Frontal cortex (tissue), 4 donors: ENCODE results near the gene NRG3. TPM values are rescaled to one million over a fixed set of nuclear protein-coding genes. Genes with fewer than 3 reads are reported as not detected.
A peak's percentile ranks its signal among the peaks of the same experiment; 100 is the strongest.

Experiments
- DNase-seq, 2 donors: peaks; one replicate each; pipeline ENCODE4 v3.0.0; 2012; ENCODE audit warnings: low spot score in 2 of 2
- FAIRE-seq: peaks from 2 replicates; lab custom pipeline; 2012; peaks lifted over from hg19 to GRCh38; lab: Jason Lieb, UNC
- total RNA-seq: library from RNA; depleted of rRNA; stranded (reverse); fragments of >200 nt; gene quantifications from one replicate; pipeline ENCODE4 v1.2.3, GENCODE V29; 2014
- donor health status: control.
- donor health status: control.
- donor health status: control.

The NRG3 gene
- total RNA-seq, 1 donor from 2014 or later, result 12.2 TPM

GRCh38 chr10:81876253-81877077 lies 1.5 kb downstream of the NRG3 start:
- DNase-seq (peak in 1 of 2 donors; percentile 21), FAIRE-seq (no peak)

DNA sequence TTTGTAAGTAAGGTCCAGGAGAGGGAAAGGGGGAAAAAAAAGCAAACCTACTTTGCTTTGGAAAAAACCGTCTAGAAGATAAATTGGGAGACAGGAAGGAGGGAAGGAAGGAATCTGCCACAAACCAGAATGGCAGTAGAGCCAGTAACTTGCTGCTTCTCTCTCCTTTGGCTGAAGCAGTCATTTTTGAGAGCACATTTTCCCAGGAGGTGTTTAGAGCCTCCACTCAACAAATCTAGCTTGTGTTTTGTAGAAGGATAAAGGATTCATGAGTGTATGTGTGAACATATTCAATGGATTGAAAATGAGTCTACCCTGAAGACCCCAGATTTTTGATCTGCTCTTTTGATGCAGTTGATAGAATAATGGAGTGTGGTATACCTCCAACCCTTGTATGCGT lies 2.6 kb downstream of the NRG3 start:
- DNase-seq, result no peak

DNA sequence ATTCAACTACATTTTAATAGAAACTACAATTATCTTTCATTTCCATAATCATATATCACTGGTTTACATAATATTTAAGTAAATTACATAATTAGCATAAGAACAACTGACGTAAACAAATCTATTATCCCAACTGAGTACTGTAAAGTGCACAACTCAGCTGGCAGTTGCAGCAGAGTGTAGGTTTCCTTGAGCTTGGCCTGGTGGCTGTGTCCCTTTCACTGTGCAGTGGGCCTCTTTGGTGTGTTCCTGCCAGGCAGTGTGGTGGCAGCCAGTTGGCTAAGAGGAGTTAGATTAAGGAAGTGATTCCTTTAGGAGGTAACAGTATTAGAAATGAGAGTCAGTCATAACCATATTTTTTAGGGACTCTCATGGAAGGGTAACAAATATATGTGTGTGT lies 7.0 kb downstream of the NRG3 start:
- FAIRE-seq (no peak), DNase-seq (no peak)

More for the DNA sequence above, 2.6 kb downstream of the NRG3 start:
- FAIRE-seq, result no peak

GRCh38 chr10:81884856-81885255 lies 9.9 kb downstream of the NRG3 start:
- no peak for FAIRE-seq
- DNase-seq, result no peak

DNA sequence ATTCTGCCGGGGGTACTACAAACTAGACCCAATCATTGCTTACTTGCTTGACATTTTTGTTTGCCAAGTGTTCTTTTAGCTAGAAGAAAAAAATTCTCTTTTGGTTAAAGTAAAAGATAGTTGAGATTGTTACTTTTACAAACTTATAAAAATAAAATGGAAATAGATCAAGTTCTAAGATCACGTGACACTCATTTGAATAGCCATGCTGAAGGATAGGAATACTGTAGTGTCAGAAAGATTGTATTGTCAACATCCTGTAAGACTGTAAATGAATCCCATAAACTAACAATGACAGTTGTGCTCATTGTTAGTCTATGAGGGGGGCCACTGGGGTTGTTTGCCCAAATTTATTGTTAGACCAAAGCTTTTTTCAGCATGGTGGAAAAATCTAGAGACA lies 10.5 kb downstream of the NRG3 start:
- FAIRE-seq (no peak), DNase-seq (no peak)

GRCh38 chr10:81886939-81887338 lies 11.9 kb downstream of the NRG3 start:
- no peak for DNase-seq
- no peak for FAIRE-seq

GRCh38 chr10:81889181-81889769 lies 14.3 kb downstream of the NRG3 start:
- DNase-seq (no peak), FAIRE-seq (no peak)

DNA sequence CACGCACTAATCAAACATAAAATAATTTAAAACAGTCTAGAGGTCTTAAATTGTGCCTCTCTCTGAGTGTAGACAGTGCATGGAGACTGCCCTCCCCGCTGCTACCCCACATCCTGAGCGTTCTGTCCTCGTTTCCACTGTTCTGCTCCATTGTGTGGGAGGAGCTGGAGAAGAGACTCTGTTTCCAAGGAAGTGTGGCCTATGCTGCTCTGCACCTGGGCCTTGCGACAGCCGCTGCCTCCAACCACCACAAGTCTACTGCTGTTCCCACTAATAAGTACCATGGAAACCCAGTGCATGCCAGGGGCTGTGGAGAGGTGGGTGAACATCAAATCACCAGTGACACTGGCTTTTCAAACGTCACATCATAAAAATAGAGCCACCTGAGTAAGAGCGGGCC lies 19.6 kb downstream of the NRG3 start:
- DNase-seq, result no peak
- no peak for FAIRE-seq

DNA sequence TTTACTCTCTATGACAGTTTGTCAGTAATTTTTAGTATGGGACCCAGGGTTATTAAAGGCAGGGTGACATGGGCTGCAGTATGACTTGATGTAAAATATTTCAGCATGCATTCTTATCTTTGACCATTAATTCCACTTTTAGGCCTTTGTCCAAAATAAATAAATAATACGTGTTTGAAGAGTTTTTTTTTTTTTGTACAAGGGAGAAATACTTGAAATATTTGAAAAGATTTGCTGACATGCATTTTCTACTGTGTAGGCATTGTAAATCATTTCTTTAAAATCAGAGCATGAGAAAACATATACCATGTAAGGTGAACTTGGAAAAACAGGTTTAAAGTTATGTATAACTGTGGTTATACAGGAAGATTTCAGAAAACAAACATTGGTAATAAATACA lies 23.5 kb downstream of the NRG3 start:
- DNase-seq (no peak), FAIRE-seq (no peak)

DNA sequence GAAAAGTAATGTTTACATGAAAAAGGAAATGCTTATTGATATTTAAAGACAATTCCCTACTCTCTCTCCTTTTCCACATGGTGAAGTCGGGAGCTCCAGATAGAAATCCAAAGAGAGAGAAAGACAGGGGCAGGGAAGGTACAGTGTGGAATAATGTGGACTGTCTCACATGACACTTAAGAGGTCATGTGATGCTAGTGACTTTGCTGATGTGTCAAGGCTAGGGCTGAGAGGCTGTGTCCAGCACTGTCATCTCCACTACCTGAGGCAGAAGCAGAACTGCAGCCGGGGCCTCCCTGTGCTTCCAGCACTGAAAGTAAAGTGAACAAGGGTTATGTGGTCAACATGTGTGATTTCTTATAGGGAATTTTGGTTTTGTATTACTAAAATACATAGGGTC lies 26.0 kb downstream of the NRG3 start:
- FAIRE-seq (no peak), DNase-seq (no peak)

GRCh38 chr10:81903472-81903871 lies 28.5 kb downstream of the NRG3 start:
- DNase-seq (no peak), FAIRE-seq (no peak)

DNA sequence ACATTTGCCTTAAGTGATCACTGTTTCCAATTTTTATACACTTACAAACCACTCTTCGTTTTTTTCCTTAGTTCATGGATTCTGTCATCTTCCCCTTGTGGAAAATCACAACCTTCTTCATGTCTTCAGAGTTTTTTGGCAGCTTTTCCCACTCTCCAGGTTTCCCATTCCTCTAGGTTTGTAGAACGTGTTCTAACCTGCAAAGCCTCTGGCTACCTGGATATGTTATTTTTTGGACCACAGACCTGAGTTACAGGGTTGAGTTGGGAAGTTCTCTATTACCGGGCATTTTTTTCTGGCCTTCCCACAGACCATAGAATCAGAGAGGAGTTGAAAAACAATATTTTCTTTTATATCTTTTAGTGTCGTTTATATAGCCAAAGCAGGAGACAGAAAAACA lies 30.2 kb downstream of the NRG3 start:
- FAIRE-seq, result no peak
- DNase-seq, result no peak

- DNase-seq (no peak), FAIRE-seq (no peak)
These were observed 34.5 kb downstream of the NRG3 start for GRCh38 chr10:81909453-81909852.

GRCh38 chr10:81911328-81911727 lies 36.3 kb downstream of the NRG3 start:
- DNase-seq (no peak), FAIRE-seq (no peak)

DNA sequence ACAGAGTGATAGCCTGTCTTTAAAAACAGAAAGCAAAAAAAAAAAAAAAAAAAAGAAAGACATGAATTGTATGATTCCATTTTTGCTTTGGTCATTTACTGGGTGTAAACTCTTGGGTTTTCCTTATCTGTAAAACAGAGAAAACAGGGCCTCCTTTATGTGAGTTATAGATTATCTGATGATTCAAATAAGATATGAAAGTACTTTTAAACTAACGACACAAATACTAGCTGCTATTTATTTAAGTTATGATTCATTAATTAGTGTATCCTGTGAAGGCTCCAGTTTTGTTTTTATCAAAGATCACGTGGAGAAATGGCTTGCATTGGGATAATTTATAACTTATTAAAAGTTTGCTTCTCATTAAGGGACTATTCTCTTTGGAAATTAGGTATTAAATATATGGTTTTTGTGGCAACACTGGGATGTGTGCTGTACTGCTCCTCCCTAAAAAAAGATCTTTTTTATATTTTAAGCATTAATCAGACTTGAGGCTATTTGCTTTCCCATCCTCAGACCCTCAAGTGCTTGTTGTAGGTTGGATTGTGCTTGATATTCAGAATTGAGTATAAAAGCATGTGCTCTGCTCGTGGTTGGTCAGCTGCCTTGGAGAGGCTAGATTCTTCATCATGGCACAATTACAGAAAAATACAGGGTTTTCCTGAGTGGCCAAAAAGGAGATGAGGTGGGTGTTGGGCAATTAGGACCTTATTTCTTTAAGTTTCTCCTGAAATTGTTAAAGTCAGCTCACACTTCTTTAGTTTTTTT lies 39.9 kb downstream of the NRG3 start:
- FAIRE-seq, result no peak
- no peak for DNase-seq

GRCh38 chr10:81915504-81915897 lies 40.5 kb downstream of the NRG3 start:
- DNase-seq, result no peak
- no peak for FAIRE-seq

- no peak for FAIRE-seq
- DNase-seq, result no peak
These were observed 42.7 kb downstream of the NRG3 start for GRCh38 chr10:81917666-81918065.

GRCh38 chr10:81918766-81919165 lies 43.8 kb downstream of the NRG3 start:
- DNase-seq (no peak), FAIRE-seq (no peak)

GRCh38 chr10:81920213-81920829 lies 45.3 kb downstream of the NRG3 start:
- FAIRE-seq (no peak), DNase-seq (no peak)

DNA sequence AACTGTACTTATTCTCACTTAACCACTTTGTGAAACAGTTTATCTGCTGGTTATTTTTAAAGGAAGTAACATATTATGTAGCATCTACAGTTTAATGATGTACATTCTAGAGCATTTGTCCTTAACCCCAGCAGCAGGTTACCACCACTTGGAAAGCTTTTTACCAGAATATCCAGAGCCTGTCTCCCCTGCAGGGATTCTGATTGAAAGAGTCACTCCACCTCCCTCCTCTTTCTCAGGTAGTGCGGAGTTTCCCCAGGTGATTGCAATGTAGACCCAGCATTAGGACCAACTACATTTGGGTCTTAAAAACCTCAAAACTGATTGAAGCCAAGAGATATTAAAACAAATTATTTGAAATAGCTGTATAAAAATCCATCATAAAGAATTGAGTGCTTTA lies 53.1 kb downstream of the NRG3 start:
- DNase-seq (no peak), FAIRE-seq (no peak)

DNA sequence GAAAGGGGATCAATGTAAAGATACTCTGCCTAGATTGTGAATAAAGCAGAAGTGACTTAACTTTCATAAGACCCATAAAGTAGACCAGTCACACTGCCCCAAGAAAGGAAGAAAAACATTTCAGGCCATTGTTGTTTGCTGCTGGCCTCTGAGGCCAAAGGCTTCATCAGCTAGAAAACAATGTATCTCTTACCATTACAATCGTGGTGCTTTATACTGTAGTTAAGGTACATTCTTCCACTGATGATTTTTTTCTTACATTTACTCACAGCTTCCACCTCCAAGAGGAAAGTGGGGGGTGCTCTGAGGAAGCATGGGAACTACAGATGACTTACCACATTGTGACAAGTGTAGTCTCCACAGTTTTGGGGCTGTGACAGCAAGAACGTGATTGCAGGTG lies 68.6 kb downstream of the NRG3 start:
- FAIRE-seq (no peak), DNase-seq (no peak)
